HuH-7.5 (cell line): Measurements from ENCODE around the gene SNED1.

Source experiments
- DNase-seq: peaks from one replicate; pipeline ENCODE4 v3.0.0; 2011; ENCODE audit warnings: low spot score

Gene SNED1

GRCh38 chr2:241049739-241050623 lies 51.6 kb downstream of the SNED1 start:
- no peak for DNase-seq

GRCh38 chr2:241050624-241051577 lies 52.5 kb downstream of the SNED1 start:
- DNase-seq: no peak

GRCh38 chr2:241051578-241052487 lies 53.4 kb downstream of the SNED1 start:
- no peak for DNase-seq

- DNase-seq: no peak
These were observed 54.4 kb downstream of the SNED1 start for GRCh38 chr2:241052677-241053360.

- no peak for DNase-seq
These were observed 55.3 kb downstream of the SNED1 start for GRCh38 chr2:241053576-241054251.

- DNase-seq: no peak
These were observed 62.9 kb downstream of the SNED1 start for GRCh38 chr2:241061275-241061674.

GRCh38 chr2:241062389-241063092 lies 64.1 kb downstream of the SNED1 start:
- no peak for DNase-seq

GRCh38 chr2:241063093-241063551 lies 64.7 kb downstream of the SNED1 start:
- no peak for DNase-seq

- DNase-seq: no peak
These were observed 65.2 kb downstream of the SNED1 start for GRCh38 chr2:241063587-241063986.

- DNase-seq: no peak
These were observed 65.8 kb downstream of the SNED1 start for GRCh38 chr2:241064008-241064801.

- no peak for DNase-seq
These were observed 66.5 kb downstream of the SNED1 start for GRCh38 chr2:241064802-241065354.

GRCh38 chr2:241065355-241065803 lies 67.0 kb downstream of the SNED1 start:
- DNase-seq: no peak

GRCh38 chr2:241066171-241066892 lies 67.9 kb downstream of the SNED1 start:
- no peak for DNase-seq

- no peak for DNase-seq
These were observed 68.5 kb downstream of the SNED1 start for GRCh38 chr2:241066893-241067341.

GRCh38 chr2:241067501-241068135 lies 69.2 kb downstream of the SNED1 start:
- DNase-seq: no peak

- no peak for DNase-seq
These were observed 69.9 kb downstream of the SNED1 start for GRCh38 chr2:241068136-241068941.
